ENCODE results near the gene CADPS2.

DNA sequence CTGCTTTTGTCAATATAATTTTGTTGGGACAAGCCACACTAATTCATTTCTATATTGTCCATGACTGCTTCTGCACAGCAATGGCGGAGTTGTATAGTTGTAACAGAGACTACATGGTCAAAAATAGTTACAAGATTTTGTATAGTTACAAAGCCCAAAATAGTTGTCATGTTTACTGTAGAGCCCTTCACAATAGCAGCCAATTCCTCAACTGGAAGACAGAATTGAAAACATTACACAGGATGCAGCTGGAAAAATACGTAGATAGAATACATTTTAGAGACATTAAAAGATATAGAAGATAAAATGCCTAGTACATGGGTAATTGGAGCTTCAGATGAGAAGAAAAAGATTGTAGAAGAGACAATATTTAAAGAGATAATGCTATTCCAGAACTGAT, 425.3 kb downstream of the CADPS2 start:
- TF ChIP-seq, protein P1, sequence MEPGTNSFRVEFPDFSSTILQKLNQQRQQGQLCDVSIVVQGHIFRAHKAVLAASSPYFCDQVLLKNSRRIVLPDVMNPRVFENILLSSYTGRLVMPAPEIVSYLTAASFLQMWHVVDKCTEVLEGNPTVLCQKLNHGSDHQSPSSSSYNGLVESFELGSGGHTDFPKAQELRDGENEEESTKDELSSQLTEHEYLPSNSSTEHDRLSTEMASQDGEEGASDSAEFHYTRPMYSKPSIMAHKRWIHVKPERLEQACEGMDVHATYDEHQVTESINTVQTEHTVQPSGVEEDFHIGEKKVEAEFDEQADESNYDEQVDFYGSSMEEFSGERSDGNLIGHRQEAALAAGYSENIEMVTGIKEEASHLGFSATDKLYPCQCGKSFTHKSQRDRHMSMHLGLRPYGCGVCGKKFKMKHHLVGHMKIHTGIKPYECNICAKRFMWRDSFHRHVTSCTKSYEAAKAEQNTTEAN (CRISPR knock-in tag; IDR thresholded peaks at IDR 0.05): no peak
- no peak for TF ChIP-seq E2F5 (CRISPR knock-in tag; IDR thresholded peaks at IDR 0.05)
- no peak for TF ChIP-seq CTCF (IDR thresholded peaks at IDR 0.05)
- no peak for TF ChIP-seq CREB1 (CRISPR knock-in tag; IDR thresholded peaks at IDR 0.05)
- TF ChIP-seq ESRRA (CRISPR knock-in tag; IDR thresholded peaks at IDR 0.05; ENCODE audit: borderline replicate concordance): no peak
- no peak for TF ChIP-seq E2F4 (CRISPR knock-in tag; IDR thresholded peaks at IDR 0.05; ENCODE audit: borderline replicate concordance, low read depth)
- TF ChIP-seq, protein P2, sequence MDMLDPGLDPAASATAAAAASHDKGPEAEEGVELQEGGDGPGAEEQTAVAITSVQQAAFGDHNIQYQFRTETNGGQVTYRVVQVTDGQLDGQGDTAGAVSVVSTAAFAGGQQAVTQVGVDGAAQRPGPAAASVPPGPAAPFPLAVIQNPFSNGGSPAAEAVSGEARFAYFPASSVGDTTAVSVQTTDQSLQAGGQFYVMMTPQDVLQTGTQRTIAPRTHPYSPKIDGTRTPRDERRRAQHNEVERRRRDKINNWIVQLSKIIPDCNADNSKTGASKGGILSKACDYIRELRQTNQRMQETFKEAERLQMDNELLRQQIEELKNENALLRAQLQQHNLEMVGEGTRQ (CRISPR knock-in tag; IDR thresholded peaks at IDR 0.05): no peak
- no peak for TF ChIP-seq ATF2 (CRISPR knock-in tag; IDR thresholded peaks at IDR 0.05; ENCODE audit: borderline replicate concordance, low read depth)
- no peak for TF ChIP-seq ZNF121 (CRISPR knock-in tag; IDR thresholded peaks at IDR 0.05)
- TF ChIP-seq JUN (CRISPR knock-in tag; IDR thresholded peaks at IDR 0.05): no peak

Data from WTC11 (cell line).